ENCODE results near the gene FSD1.

- TF ChIP-seq CTCF (conservative IDR thresholded peaks at IDR 0.05) (no peak), EZH2 (IDR thresholded peaks at IDR 0.05; ENCODE audit: low read depth) (no peak)
These were observed 6.2 kb upstream of the FSD1 start for GRCh38 chr19:4297901-4298809.

Data from PC-9 (cell line).